Smooth muscle cell of the brain vasculature (primary cell): ENCODE measurements around the gene MDFI.
"Not testable (repeated sequence)": the region's sequence is repeated elsewhere in the genome, so short reads cannot be mapped to it uniquely, and the experiment has no call there.

Experiments
- DNase-seq: peaks from one replicate; pipeline ENCODE4 v3.0.0-alpha.2; 2012; ENCODE audit warnings: low read depth, low spot score

The MDFI gene

DNA sequence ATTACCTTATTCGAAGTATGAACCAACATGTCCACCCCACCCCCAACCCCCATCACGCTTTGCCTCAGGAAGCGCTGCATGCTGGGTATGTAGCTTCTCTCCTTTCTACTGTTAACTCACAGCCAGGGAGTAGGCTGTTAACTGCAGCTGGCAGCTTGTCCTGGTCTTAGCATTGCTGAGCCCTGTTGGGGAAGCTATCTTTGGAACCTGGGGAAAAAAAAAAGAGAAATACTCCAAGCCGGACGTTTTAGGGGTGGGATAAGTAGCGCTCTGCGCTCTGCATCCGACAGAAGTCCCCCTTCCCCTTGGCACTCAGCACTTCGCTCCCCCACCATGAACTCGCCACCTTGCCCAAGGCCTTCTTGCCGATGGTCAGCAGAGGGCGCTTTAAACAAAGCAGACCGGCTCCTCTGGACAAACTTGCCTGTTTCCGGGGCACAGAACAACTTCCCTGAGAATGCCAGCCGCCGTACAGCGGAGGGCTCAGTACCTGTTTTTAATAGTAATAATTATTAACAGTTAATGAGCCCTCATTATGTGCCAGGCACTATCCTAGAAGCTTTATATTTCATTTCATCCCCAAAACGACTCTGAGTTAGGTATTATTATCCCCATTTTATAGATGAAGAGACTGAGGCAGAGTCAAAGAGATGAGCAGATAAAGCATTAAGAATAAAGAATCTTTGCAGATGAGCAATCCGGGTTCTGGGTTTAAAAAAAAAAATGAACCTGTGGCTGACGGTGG is 35.2 kb upstream of the MDFI start:
- DNase-seq: peak; percentile 66

DNA sequence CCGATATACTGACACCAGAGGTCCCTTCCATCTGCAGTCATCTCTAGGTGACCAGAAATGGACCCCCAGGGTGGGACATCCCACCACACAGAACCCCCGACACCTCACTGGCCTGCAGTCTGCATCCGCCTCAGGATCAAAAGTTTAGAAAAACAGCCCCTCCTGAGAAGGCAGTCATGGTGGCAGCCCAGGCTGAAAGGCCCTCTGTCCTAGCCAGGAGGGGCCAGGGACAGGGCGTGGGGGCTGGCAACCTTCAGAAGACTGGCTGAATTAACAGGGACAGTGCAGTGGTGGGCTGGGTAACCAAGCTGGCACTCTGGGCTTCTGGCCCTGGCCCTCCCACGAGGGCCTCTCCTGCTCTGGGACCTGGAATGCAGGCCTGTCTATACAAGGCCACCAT is 34.3 kb upstream of the MDFI start:
- DNase-seq: no peak

DNA sequence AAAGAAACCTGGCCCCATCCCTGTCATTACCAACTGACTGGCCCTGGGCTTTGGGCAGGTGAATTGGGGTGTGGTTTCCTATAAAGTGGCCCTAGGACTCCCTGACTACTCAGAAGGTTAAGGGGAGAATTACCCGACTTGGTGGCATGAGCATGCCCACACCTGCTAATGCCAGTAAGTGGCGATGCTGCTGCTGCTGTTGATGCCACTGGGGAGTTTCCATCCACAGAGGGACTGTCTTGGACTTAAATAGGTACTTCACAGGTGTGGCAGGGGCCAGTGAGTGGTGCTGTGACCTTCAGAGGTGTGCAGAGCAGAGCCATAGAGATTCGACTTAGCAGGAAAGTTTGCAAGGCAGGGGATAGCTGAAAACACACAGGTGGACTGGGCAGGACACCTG is 32.6 kb upstream of the MDFI start:
- DNase-seq: no peak

DNA sequence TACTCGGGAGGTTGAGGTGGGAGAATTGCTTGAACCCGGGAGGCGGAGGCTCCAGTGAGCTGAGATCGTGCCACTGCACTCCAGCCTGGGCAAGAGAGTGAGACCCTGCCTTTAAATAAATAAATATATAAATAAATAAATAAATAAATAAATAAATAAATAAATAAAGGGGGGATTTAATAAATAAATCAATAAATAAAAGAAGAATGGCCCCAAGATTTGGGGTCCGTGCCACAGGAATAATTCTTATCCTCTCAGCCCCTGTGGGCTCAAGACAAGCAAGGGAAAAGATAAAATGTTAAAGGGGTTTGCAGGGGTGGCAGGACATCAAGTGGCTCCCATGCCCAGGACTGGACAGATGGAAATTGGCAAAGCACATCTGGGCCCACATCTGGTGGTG is 31.2 kb upstream of the MDFI start:
- DNase-seq: no peak

DNA sequence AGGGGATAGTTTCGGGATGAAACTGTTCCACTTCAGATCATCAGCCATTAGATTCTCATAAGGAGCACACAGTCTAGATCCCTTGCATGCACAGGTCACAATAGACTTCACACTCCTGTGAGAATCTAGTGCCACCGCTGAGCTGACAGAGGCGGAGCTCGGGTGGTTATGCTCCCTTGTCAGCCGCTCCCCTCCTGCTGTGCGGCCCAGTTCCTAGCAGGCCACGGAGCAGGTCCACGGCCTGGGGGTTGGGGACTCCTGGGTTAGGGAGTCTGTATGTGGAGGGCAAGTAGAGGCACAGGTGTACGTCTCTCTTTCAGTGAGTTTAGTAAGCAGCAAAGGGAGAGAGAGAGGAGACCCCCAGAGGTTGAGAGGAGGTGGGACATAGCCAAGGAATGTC is 30.5 kb upstream of the MDFI start:
- DNase-seq: no peak

DNA sequence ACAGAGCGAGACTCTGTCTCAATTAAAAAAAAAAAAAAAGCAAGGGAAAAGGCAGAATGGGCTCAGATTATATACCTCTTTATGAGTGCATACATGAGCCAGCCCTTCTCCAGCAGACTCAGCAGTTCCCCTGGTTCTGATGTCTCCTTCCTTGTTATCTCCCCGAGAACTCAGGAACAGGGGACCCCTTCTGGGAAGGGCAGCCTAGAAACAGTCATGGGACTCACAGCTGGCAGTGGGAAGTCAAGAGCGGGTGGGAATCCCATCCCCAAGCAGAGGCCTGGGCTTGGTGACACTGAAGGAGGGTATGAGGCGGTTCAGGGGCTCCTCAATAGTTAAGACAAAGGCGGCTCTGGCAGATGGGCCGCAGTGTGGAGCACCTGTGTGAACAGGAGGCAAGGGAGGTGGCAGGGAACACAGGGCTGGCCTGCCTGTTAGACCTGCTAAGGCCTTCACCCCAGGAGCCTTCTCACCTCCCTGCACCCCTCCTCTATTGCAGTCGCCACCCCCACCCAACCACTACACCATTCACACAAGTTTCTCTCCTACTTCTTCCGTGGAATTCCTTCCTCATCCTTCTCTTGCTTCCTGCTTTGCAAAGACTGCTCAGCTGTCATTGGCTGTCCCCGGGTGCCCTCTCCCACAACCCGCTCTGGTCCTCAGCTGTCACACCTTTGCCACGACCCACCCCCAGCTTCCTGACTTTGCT is 29.7 kb upstream of the MDFI start:
- DNase-seq: no peak

DNA sequence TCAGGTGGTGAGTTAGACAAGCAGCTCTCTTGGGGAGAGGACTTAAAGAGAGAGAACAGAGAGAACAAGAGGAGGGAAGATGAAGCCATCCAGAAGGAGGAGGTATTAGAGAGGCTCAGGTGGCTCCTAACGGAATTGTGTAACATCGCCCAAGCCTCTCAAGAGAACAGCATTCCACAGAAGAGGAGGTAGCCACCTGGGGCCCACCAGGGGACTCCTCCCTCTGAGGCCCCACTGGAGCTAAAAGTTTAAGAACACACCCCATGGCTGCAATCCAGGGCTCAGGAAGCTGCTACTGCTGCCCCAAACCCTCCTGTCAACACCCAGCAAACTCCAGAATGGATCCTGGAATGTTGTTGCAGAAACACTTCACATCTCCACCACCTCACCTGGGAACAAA is 23.6 kb upstream of the MDFI start:
- DNase-seq: no peak

DNA sequence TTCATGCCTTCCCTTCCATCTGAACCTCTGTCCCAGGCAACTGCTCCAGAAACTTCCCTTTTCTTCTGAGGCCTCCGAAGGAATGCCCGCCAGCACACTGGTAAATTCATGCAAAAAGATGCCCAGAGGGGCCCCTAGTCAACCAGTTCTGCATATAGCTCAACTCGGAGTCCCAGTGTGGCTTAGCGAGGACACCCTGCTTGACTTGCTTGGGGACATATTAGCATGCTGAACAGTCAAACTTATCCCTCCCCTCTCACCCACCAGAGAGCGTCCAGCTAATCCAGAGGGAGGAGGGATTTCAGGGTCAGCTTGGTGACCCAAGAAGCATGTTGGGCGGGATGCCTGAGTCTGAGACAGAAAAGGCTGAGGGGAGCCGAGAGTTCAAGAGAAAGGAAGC is 23.0 kb upstream of the MDFI start:
- no peak for DNase-seq

DNA sequence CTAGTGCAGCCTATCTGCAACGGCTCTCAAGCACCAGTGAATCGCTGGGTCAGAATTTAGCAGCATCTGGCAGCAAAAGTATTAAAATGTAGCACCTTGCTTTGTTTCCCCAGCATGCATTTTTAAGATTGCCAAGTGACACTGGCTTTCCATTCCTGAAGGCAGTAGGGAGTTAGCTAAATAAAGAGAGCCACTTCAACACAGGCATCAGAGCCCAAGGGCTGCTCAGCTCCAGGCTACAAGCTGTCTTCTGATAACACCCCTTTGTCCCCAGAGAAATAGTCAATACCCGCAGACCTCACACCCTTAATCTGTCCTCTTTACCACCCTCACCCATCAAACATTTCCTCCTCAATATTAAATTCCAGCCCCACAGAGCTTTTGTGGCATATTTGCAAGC is 19.7 kb upstream of the MDFI start:
- DNase-seq: no peak

DNA sequence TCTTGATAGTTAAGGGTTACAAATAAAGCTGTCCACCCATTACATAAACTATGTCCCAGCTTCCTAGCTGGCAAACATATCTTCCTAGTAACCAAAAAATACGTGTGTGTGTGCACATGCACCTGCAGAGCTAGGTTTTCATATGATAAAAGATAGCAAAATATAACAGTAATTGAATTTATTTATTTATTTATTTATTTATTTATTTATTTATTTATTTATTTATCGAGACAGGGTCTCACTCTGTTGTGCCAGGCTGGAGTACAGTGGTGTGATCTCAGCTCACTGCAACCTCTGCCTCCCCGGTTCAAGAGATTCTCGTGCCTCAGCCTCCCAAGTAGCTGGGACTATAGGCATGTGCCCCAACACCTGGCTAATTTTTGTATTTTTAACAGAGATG is 19.1 kb upstream of the MDFI start:
- DNase-seq: not testable (repeated sequence)

DNA sequence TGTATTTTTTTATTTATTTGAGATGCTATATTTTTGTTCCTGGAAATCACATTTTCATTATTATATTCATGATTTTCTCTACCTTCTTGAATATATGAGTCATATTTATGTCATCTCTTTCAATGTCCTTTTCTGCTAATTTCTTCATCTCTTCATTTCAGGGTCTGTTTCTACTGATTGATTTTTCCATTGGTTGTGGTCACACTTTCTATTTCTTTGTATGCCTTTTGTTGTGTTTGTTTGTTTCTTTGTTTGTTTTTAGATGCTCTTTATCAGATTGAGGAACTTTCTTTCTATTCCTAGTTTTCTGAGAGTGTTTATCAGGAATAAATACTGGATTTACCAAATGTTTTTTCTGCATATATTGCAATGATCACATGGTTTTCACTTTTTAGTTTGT is 16.9 kb upstream of the MDFI start:
- no peak for DNase-seq

DNA sequence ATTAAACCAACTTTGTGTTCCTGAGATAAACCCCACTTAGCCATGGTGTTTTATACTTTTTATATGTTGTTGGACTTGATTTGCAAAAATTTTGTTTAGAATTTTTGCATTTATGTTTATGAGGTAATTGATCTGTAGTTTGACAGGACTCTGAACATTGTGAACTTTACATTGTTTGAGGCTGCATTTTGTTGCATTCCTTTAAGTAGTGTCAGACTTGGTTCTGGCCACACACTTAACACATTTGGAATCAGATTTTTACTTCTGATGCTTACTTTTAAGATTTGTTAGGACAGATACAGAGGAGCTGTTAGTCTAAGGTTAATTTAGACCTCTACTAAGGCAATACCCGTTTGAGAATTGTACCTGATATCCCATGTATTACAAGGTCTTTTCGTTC is 16.5 kb upstream of the MDFI start:
- no peak for DNase-seq

DNA sequence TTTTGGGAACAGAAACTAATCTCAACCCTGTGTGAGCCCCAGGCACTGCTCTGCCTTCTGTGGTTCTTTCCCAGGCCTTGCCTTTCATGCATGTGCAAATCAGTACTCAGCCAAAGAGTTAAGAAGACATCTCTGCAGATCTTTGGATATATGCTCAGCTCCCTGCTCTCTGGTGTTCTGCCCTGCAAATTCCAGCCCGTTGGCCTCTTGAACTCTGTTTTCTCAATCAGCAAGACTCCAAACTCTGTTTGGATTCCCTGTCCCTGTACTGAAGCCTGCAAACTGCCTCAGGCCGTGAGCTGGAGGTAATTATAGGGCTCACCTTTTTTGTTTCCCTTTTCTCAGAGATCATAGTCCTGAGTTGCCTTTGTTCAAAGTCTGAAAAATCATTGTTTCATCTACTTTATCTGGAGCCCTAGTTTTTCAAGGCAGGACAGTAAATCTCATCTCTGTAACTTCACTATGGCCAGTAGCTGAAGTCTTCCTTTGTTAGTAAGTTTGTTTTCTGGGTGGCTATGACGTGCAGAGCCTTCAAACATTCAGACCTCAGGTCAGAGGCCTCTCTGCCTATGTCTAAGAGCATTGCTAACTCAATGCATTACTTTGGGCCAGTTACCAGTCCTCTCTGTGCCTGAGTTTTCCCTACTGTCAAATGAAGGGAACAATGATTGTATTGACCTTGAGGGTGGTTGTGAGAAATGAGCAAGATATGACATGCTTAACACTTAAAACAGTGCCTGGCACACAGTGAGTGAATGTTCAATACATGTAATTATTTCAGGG is 15.9 kb upstream of the MDFI start:
- no peak for DNase-seq

DNA sequence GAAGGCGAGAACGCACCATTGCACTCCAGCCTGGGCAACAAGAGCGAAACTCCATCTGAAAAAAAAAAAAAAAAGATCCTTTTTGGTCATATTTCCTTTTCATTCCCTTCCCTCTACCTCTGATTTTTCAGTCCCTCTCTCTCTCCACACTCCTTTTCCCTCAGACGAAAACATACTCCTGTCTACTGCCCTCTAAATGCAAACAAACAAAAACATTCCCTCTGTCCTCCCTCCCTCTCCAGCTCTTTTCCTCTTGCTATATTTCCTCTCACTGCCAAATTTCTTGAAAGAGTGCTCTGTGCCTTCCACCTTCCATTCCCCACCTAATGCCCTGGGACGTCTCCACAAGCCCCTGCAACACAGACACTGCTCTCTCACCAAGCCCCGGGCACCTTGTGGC is 14.9 kb upstream of the MDFI start:
- DNase-seq: no peak

DNA sequence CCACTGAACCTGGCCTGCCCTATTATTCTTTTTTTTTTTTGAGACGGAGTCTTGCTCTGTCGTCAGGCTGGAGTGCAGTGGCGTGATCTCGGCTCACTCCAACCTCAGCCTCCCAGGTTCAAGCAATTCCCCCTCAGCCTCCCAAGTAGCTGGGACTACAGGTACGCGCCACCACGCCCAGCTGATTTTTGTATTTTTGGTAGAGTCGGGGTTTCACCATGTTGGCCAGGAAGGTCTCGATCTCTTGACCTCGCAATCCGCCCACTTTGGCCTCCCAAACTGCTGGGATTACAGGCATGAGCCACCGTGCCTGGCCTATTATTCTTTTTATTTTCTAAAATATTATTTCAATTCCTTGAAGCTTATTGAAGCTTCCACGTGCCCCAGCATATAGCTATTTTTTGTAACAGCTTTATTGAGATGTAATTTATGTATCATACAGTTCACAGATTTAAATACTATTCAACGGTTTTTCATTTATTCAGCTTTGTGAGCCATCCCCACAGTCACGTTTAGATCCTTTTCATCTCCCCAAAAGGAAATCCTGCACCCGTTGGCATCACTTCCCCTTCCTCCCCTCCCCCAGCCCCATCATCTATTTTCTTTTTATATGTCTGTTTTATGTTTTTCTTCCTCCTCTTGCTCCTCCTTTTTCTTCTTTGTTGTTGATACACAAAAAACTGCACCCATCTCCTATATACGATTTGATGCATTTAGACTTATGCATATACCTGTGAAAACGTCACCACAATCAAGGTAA is 13.5 kb upstream of the MDFI start:
- no peak for DNase-seq

DNA sequence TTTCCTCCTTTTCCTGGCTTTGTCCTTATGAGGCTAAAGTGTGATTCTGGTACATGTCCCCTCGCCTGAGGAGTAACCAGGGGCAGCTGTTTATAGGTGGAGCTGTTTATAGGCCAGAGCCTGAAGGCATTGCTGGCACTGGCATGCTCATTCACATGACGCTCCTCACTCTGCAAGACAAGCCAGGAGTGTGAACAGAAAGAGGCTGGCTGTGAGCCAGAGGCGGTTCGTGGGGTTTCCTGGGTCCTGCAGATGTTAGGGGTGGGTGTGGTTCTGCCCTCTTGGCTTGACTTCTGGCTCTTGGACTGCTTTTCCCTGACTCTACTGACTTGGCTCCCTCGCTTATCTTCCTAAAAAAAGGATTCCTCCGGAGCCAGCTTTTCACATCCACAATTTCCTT is 12.8 kb upstream of the MDFI start:
- no peak for DNase-seq

DNA sequence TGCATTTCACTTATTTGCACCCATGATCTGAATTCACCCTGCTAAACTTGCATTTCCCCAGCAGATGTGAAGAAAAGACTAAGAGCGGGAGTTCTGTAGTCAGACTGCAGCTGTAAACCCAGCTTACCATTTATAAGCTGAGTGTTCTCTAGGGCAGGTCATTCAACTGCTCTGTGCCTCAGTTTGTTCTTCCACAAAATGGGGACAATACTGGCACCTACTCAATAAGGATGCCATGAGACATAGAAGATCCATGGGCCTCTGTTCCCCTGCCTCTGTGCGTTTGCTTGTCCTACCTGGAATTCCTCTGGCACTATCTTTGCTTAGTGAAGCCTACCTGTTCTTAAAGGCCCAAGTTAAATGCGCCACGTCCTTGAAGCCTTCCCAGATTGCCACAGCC is 12.2 kb upstream of the MDFI start:
- DNase-seq: no peak

DNA sequence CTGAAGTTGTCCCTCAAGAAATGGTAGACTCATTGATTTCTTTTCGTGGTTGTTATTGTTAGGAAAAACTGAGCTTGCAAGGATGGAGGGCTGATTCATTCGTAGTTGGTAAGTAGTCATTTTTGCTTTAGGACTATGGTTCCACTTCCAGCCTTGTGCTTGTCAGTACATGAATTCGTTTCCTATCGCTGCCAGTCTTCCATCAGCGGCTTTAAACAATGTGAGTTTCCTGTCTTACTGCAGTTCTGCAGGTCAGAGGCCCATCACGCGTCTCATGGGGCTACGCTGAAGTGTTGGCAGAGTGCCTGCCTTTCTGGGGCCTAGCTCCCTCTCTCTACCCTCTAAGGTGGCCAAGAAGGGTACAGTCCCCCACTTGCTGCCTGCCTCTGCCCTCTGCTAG is 11.4 kb upstream of the MDFI start:
- DNase-seq: no peak

DNA sequence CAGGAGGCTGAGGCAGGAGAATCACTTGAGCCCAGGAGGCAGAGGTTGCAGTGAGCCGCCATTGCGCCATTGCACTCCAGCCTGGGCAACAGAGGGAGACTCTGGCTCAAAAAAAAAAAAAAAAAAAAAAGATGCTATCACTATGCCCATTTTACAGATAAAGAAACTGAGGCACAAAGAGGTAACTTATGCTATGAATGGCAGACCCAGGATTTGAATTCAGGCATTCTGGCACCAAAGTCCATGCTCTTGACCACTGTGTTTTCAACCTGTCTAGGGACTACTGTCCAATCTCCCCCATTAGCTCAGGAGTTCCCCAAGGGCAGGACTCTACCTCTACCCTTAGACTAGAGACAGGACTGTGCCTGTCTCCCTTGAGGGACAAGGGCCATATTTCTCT is 9.1 kb upstream of the MDFI start:
- DNase-seq: no peak

DNA sequence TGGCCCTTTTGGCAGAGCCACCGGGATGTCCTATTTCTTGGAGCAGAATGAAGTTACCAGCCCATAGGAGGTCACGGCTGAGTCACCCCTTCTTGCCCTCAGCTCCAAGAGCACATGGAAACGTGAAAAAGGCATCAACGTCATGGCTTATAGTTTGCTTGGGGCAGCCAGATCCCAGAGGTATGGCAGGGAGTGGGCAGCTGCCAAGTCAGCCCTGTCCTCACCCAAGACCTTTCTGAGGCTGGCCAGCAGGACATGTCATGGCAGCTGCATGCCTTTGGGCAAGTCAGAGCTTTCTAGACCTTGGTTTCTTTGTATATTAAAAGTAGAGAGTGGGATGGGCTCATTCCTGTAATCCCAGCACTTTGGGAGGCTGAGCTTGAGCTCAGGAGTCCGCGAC is 8.2 kb upstream of the MDFI start:
- no peak for DNase-seq

DNA sequence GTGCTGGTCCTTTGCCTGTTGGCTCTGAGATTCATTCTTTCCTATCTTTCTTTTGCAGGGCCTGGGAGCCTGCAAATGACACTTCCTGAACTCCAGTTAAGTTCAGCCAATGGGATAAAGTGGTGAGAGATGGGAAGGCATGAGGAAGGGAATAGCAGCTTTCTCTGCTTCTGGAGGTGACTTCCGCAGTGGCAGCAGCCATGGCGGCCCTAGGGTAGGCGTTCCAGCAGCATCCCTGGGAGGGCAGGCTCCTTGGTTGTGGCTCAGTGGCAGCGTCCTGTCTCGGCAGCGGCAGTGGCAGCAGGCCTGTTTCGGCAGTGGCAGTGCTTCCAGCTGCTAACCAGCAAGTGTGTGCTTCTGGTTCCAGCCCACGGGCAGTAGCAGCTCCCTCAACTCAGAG is 7.3 kb upstream of the MDFI start:
- DNase-seq: no peak

DNA sequence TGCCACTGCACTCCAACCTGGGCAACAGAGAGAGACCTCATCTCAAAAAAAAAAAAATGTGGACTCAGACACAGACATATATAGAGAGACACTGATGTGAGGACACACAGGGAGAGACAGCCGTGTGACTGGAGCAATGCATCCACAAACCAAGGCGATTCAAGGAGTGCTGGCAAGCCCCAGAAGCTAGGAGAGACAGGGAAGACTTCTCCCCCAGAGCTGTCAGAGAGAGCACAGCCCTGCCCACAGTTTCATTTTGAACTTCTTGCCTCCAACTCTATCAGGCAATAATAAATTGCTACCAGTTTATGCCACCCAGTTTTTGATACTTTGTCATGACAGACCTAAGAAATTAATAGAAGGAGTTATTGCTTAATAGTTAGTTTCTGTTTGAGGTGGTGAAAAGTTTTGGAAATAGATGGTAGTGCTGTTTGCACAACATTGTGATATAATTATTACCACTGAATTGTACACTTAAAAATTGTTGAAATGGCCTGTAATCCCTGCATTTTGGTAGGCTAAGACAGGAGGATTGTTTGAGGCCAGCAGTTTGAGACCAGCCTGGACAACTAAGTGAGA is 5.1 kb upstream of the MDFI start:
- DNase-seq: no peak
